HEK293 (cell line): Measurements from ENCODE around the gene MORN1.

ENCODE experiments used
- CTCF ChIA-PET: fragments of 350-600 bp; formaldehyde crosslinking; extraction: SDS; loops from one replicate; lab custom pipeline; 2021; ENCODE audit warnings: antibody characterized with exemption; lab: Yijun Ruan, JAX
- POLR2A ChIA-PET: fragments of 300-600 bp; formaldehyde crosslinking; extraction: SDS; loops from one replicate; lab custom pipeline; 2020; ENCODE audit warnings: antibody characterized with exemption, inconsistent platforms; lab: Yijun Ruan, JAX
- H3K27ac ChIP-seq: fragments of 200-500 bp; sonication (Bioruptor generic); 2 replicates; pipeline ENCODE4 v1.5.1; 2014; ENCODE audit warnings: low read depth, low read length, control low read depth, inconsistent platforms; ENCODE audit errors: extremely low read depth
- H3K36me3 ChIP-seq, 2 experiments: fragments of 200-500 bp in 1 of 2; sonication (Bioruptor generic) in 1 of 2; 1 replicate in 1 of 2; 2 replicates in 1 of 2; pipeline ENCODE4 v1.5.1; 2014 to 2017; ENCODE audit warnings: inconsistent platforms in 2 of 2, low read length in 2 of 2; ENCODE audit not compliant: control insufficient read depth in 2 of 2, insufficient read depth in 1 of 2
- H3K4me1 ChIP-seq: fragments of 200-500 bp; sonication (Bioruptor generic); 2 replicates; pipeline ENCODE4 v1.5.1; 2014; ENCODE audit warnings: mild to moderate bottlenecking, low read length, inconsistent platforms; ENCODE audit not compliant: control insufficient read depth, insufficient read depth
- H3K4me3 ChIP-seq: 2 replicates; pipeline ENCODE4 v1.5.1; 2011; ENCODE audit warnings: low read depth, mild to moderate bottlenecking, control low read depth, low read length, moderate library complexity
- H3K9me3 ChIP-seq: fragments of 200-500 bp; sonication (Bioruptor generic); 2 replicates; pipeline ENCODE4 v1.5.1; 2014; ENCODE audit warnings: low read depth, low read length, inconsistent platforms; ENCODE audit not compliant: control insufficient read depth, insufficient read depth
- ELK4 ChIP-seq: IDR thresholded peaks from 2 replicates; pipeline ENCODE4 v1.6.1; 2011; ENCODE audit warnings: mild to moderate bottlenecking, low read depth, low read length, borderline replicate concordance
- KLF1 ChIP-seq: fragments of 450-650 bp; formaldehyde crosslinking; IDR thresholded peaks from 2 replicates; pipeline ENCODE4 v1.5.1; 2016; ENCODE audit warnings: missing biosample characterization, missing genetic modification characterization
- KLF8 ChIP-seq: fragments of 450-650 bp; formaldehyde crosslinking; IDR thresholded peaks from 2 replicates; pipeline ENCODE4 v1.5.1; 2016; ENCODE audit warnings: missing biosample characterization, missing genetic modification characterization
- PRDM4 ChIP-seq: fragments of 450-650 bp; formaldehyde crosslinking; IDR thresholded peaks from 2 replicates; pipeline ENCODE4 v1.5.1; 2017; ENCODE audit warnings: missing biosample characterization, missing genetic modification characterization
- SALL2 ChIP-seq: fragments of 450-650 bp; formaldehyde crosslinking; IDR thresholded peaks from 2 replicates; pipeline ENCODE4 v1.5.0; 2017; ENCODE audit warnings: missing biosample characterization, mild to moderate bottlenecking, missing genetic modification characterization, borderline replicate concordance
- SETDB1 ChIP-seq: IDR thresholded peaks from one replicate; pipeline ENCODE4 v1.6.1; 2017; ENCODE audit warnings: mild to moderate bottlenecking, low read length, moderate library complexity, mixed read lengths; ENCODE audit not compliant: insufficient read length
- SP7 ChIP-seq: fragments of 450-650 bp; formaldehyde crosslinking; IDR thresholded peaks from 2 replicates; pipeline ENCODE4 v1.5.1; 2016; ENCODE audit warnings: missing biosample characterization, missing genetic modification characterization
- TRIM28 ChIP-seq: IDR thresholded peaks from 2 replicates; pipeline ENCODE4 v1.6.1; 2011; ENCODE audit warnings: low read length, control low read depth, borderline replicate concordance
- YY2 ChIP-seq: fragments of 450-650 bp; formaldehyde crosslinking; IDR thresholded peaks from 2 replicates; pipeline ENCODE4 v1.5.1; 2016; ENCODE audit warnings: missing biosample characterization, missing genetic modification characterization
- ZNF112 ChIP-seq: fragments of 450-650 bp; formaldehyde crosslinking; IDR thresholded peaks from 2 replicates; pipeline ENCODE4 v1.5.0; 2017; ENCODE audit warnings: missing biosample characterization, missing genetic modification characterization
- ZNF175 ChIP-seq: fragments of 450-650 bp; formaldehyde crosslinking; IDR thresholded peaks from 2 replicates; pipeline ENCODE4 v1.5.1; 2016; ENCODE audit warnings: missing biosample characterization, missing genetic modification characterization
- ZNF202 ChIP-seq: fragments of 450-650 bp; formaldehyde crosslinking; IDR thresholded peaks from 2 replicates; pipeline ENCODE4 v1.5.1; 2016; ENCODE audit warnings: missing biosample characterization, missing genetic modification characterization, borderline replicate concordance
- ZNF350 ChIP-seq: fragments of 450-650 bp; formaldehyde crosslinking; IDR thresholded peaks from 2 replicates; pipeline ENCODE4 v1.5.0; 2017; ENCODE audit warnings: missing biosample characterization, mild to moderate bottlenecking, missing genetic modification characterization
- ZNF391 ChIP-seq: fragments of 450-650 bp; formaldehyde crosslinking; IDR thresholded peaks from 2 replicates; pipeline ENCODE4 v1.5.1; 2016; ENCODE audit warnings: low read depth, missing biosample characterization, missing genetic modification characterization, borderline replicate concordance
- ZNF501 ChIP-seq: fragments of 450-650 bp; formaldehyde crosslinking; IDR thresholded peaks from 2 replicates; pipeline ENCODE4 v1.5.1; 2016; ENCODE audit warnings: missing biosample characterization, missing genetic modification characterization
- ZNF561 ChIP-seq: fragments of 450-650 bp; IDR thresholded peaks from 2 replicates; pipeline ENCODE4 v1.5.1; 2018; ENCODE audit warnings: missing biosample characterization, missing genetic modification characterization, borderline replicate concordance
- ZNF76 ChIP-seq: fragments of 450-650 bp; formaldehyde crosslinking; IDR thresholded peaks from 2 replicates; pipeline ENCODE4; 2016; ENCODE audit warnings: low read depth, missing biosample characterization, missing genetic modification characterization, borderline replicate concordance
- TF ChIP-seq, protein P1 (sequence below): fragments of 450-650 bp; formaldehyde crosslinking; IDR thresholded peaks from 2 replicates; pipeline ENCODE4 v1.5.1; 2016; ENCODE audit warnings: missing biosample characterization, missing genetic modification characterization
- TF ChIP-seq, protein P2 (sequence below): fragments of 450-650 bp; formaldehyde crosslinking; IDR thresholded peaks from 2 replicates; pipeline ENCODE4 v1.5.1; 2017; ENCODE audit warnings: missing biosample characterization, missing genetic modification characterization
- TF ChIP-seq, protein P3 (sequence below): fragments of 450-650 bp; formaldehyde crosslinking; IDR thresholded peaks from 2 replicates; pipeline ENCODE4 v1.5.1; 2016; ENCODE audit warnings: missing biosample characterization, missing genetic modification characterization

The MORN1 gene

DNA sequence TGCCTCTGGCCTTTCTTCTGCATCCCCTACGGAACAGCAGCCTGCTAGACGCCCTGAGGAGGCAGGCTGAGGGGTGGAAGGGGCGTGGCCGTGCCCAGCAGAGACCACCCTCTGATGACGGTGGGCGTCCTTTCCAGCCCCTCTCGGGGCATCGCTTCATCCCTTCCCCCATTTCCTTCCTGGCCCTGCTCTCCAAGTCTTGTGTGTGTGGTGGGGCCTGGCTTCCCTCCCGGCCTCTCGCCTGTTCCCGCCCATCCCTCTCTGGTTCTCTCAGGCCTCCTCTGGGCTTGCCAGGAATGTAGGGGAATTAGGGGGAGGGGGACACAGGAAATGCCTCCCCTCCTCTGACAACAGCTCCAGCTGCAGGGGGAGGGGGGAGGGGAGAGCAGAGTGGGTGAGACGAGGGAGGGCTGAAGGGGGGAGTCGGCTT, 112.1 kb downstream of the MORN1 start (continued):
- TF ChIP-seq SALL2 (tag by site-specific recombination): no peak
- TF ChIP-seq ZNF112 (tag by site-specific recombination): no peak
- TF ChIP-seq SP7 (tag by site-specific recombination): no peak
- TF ChIP-seq, all 188 proteins: peak for 2

DNA sequence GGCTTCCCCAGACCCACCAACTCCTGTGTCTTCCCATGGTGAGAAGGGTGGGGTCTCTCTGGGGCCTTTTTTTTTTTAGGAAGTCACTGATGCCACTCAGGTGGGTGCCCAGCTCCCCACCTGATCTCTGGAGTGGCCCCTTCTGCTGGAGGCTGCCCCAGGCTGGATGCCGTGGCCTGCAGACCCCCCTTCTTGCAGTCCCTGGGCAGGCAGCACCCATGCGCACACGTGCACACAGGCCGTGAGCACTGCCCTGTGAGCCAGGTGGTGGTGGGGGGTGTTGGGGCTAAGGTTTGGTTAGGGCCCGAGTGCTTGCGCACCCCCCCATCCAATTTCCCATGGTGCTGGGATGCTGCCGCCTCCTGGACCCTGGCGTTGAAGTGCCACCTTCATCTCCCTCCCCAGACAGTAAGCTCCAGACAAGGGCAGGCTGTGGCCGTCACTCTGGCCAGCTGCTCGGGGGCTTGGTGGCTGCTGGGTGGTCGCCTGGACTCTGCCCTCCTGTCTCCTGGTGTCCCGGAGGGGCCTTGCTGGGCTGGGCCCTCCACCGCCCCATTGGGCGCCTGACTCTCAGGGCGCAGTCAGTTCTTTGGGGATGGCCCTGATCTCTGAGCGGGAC, 112.7 kb downstream of the MORN1 start:
- TF ChIP-seq YY2 (tag by site-specific recombination) (no peak), KLF8 (no peak), ZNF175 (no peak)
- Histone ChIP-seq H3K9me3 (no peaks in the 10 kb centered on the region), H3K4me1 (peaks cover 4% of the 10 kb centered on the region; the same call in 1 of the 2 replicates), H3K36me3 (peaks cover 0 to 38% of the 10 kb centered on the region in 2 experiments; a peak in 2 of 3 replicates), H3K4me3 (no peak overlapping the region), H3K27ac (peak overlapping the region; percentile 36; the same call in 1 of the 2 replicates)
- ChIA-PET CTCF (interaction anchor here (0.6 kb wide), 1 partner anchor 141 kb away, joined by 3 read pairs; no protein-coding TSS in a partner anchor), POLR2A (interaction anchor here (0.6 kb wide), 1 partner anchor 29 kb away, joined by 3 read pairs; no protein-coding TSS in a partner anchor)

GRCh38 chr1:2277741-2278488, 113.4 kb downstream of the MORN1 start:
- CTCF ChIA-PET: no interaction called here
- no peak for TF ChIP-seq ZNF391 (tag by site-specific recombination)
- TF ChIP-seq, protein P1, sequence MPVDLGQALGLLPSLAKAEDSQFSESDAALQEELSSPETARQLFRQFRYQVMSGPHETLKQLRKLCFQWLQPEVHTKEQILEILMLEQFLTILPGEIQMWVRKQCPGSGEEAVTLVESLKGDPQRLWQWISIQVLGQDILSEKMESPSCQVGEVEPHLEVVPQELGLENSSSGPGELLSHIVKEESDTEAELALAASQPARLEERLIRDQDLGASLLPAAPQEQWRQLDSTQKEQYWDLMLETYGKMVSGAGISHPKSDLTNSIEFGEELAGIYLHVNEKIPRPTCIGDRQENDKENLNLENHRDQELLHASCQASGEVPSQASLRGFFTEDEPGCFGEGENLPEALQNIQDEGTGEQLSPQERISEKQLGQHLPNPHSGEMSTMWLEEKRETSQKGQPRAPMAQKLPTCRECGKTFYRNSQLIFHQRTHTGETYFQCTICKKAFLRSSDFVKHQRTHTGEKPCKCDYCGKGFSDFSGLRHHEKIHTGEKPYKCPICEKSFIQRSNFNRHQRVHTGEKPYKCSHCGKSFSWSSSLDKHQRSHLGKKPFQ (tag by site-specific recombination): no peak
- TF ChIP-seq, protein P2, sequence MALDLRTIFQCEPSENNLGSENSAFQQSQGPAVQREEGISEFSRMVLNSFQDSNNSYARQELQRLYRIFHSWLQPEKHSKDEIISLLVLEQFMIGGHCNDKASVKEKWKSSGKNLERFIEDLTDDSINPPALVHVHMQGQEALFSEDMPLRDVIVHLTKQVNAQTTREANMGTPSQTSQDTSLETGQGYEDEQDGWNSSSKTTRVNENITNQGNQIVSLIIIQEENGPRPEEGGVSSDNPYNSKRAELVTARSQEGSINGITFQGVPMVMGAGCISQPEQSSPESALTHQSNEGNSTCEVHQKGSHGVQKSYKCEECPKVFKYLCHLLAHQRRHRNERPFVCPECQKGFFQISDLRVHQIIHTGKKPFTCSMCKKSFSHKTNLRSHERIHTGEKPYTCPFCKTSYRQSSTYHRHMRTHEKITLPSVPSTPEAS (tag by site-specific recombination): peak; percentile 39; the same call in 1 of the 2 replicates
- no peak for TF ChIP-seq ZNF202 (tag by site-specific recombination)
- no peak for TF ChIP-seq ZNF76 (tag by site-specific recombination)
- TF ChIP-seq PRDM4 (tag by site-specific recombination): no peak
- no peak for TF ChIP-seq ZNF350 (tag by site-specific recombination)
- TF ChIP-seq ZNF501: no peak
- TF ChIP-seq ZNF561 (tag by site-specific recombination): no peak
- peak; percentile 89 for TF ChIP-seq KLF1 (tag by site-specific recombination)
- no peak for TF ChIP-seq ELK4
- TF ChIP-seq, protein P3, sequence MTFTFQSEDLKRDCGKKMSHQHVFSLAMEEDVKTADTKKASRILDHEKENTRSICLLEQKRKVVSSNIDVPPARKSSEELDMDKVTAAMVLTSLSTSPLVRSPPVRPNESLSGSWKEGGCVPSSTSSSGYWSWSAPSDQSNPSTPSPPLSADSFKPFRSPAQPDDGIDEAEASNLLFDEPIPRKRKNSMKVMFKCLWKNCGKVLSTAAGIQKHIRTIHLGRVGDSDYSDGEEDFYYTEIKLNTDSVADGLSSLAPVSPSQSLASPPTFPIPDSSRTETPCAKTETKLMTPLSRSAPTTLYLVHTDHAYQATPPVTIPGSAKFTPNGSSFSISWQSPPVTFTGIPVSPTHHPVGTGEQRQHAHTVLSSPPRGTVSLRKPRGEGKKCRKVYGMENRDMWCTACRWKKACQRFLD (tag by site-specific recombination): no peak
- TF ChIP-seq TRIM28: 0 out of 2 replicates have a peak, but pooled peaks have one; percentile 32
- TF ChIP-seq SETDB1: peak; percentile 2
- Histone ChIP-seq H3K36me3 (peaks cover 0 to 35% of the 10 kb centered on the region in 2 experiments; a peak in 2 of 3 replicates), H3K9me3 (no peaks in the 10 kb centered on the region), H3K4me3 (no peak overlapping the region), H3K27ac (0 out of 2 replicates have a peak overlapping the region, but pooled peaks have one; percentile 36), H3K4me1 (peaks cover 4% of the 10 kb centered on the region; the same call in 1 of the 2 replicates)
- POLR2A ChIA-PET: no interaction called here
